SK-N-MC (cell line): Measurements from ENCODE around the gene OSGEP.

Experiments
- EZH2 ChIP-seq: fragments of 200-600 bp; sonication (generic); IDR thresholded peaks from one replicate; pipeline ENCODE4 v1.6.1; 2017; ENCODE audit warnings: antibody characterized with exemption
- FOXP2 ChIP-seq: optimal IDR thresholded peaks from 2 replicates; pipeline ENCODE3; 2011; ENCODE audit warnings: mild to moderate bottlenecking, moderate library complexity; ENCODE audit not compliant: insufficient read depth; ENCODE audit errors: extremely low read length, control extremely low read depth
- POLR2AphosphoS5 ChIP-seq: IDR thresholded peaks from 2 replicates; pipeline ENCODE4 v1.6.1; 2012; ENCODE audit warnings: mild to moderate bottlenecking, low read depth, low read length, borderline replicate concordance

DNA sequence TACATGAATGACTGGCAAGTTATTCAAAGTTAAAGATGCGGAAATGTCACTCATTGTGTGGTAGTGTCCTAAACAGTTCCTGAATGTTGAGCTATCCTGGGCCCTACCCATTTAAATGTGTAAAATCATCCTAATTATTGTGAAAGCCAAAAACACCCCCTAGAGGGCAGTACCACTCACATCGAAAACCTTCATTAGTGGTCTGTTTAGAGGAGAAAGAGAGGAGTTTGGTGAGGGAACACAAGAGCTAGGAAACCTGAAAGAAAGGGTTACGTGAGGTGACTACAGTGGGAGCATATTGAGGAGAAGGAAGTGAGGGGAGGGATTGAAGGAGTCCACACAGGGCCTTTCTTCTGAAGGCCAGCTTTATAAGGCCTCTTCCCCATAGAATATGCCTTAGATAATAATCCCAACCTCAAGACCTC is 38.8 kb downstream of the OSGEP start:
- TF ChIP-seq EZH2 (no peak), POLR2AphosphoS5 (no peak), FOXP2 (no peak)
